GM18909 (cell line): ENCODE results near the gene LILRB4.
"Not testable (repeated sequence)": the region's sequence is repeated elsewhere in the genome, so short reads cannot be mapped to it uniquely, and the experiment has no call there.

Source experiments
- ATAC-seq: cut with Tn5 transposase; IDR thresholded peaks from one replicate; pipeline ENCODE4 v1.9.1; 2021; ENCODE audit warnings: mild to moderate bottlenecking; ENCODE audit not compliant: unreplicated experiment, poor library complexity

The LILRB4 gene

DNA sequence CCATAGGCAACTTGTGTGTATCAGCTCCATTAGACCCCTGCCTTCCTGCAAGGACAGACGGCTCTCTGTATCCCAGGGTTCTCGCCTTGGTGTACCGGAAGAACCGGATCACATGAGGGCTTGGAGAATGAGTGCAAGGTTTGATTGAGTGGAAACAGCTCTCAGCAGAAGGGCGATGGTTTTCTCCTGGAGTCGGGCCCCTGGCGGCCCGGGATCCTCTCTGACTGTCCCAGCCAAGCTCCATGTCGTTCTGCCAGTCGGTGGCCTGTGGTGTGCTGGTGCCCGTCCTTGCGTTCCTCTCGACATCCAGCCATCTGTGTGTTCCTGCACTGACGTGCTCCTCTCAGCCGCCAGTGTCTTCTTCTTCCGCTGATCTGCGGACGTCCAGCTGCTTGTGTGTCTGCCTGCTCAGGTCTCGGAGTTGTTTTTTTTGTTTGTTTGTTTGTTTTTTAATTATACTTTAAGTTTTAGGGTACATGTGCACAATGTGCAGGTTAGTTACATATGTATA lies 16.4 kb upstream of the LILRB4 start:
- ATAC-seq = no peak

DNA sequence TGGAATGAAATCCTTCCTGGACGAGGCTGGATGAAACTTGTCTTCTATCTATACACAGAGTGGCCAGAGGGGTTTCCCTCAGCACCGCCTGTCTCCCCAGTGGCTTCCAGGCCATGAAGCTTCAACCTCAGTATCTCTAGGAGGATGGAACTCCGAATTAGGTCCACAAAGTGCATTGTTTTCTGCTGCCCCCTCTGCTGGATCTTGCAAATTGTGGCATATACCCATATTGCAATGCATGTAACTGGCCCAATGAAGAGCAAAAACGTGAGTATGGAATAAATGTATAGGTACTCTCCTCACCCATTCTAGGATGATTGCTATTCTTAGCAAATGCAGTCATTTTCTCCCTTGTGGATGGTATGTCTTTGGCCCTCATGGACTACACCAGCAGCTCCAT lies 14.7 kb upstream of the LILRB4 start:
- no peak for ATAC-seq

DNA sequence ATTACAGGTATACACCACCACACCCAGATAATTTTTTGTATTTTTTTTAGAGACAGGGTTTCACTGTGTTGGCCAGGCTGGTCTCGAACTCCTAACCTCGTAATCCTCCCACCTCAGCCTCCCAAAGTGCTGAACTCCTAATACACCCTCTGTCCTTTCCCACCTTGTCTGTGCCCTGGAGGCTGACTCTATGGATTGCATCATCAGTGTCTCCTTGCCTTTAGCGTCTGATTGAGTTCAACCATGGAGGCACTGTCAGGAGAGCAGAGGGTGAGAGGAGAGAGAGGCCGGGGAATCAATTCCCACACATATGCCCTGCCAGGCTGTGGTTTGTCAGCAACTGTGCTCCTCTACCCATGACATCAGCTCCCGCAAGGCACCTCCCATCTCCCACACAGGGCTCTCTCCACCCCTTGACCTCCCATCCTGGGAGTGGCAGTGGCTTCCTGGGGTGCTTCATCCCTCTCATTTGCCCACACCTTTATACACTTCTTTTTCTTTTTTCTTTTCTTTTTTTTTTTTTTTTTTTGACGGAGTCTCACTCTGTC lies 12.6 kb upstream of the LILRB4 start:
- no peak for ATAC-seq

DNA sequence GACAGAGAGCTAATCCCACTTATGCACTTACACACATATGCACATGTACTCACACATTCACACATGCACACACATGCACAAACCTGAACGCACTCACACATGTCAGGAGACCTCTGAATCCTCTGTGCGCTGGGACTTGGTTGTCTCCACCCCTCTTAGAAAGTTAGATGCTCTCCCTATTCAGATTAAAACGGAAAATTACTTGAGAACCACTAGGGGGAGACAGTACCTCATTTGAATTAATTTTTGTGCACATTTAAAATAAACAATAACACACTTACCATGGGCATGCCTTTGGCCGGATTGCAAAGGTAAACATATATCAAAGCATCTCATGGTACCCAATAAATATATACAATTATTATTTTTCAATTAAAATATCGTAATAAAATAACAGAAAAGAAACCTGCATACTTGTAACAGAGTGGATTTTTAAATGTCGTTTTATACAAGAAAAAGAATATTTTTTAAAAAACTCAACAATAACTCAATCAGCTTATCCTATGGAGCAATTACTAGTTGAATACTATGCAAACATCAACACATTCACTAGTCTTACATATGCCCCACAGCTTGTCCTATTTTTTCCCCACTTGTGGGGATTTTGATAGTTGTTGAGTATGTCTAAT lies 9.5 kb upstream of the LILRB4 start:
- no peak for ATAC-seq

DNA sequence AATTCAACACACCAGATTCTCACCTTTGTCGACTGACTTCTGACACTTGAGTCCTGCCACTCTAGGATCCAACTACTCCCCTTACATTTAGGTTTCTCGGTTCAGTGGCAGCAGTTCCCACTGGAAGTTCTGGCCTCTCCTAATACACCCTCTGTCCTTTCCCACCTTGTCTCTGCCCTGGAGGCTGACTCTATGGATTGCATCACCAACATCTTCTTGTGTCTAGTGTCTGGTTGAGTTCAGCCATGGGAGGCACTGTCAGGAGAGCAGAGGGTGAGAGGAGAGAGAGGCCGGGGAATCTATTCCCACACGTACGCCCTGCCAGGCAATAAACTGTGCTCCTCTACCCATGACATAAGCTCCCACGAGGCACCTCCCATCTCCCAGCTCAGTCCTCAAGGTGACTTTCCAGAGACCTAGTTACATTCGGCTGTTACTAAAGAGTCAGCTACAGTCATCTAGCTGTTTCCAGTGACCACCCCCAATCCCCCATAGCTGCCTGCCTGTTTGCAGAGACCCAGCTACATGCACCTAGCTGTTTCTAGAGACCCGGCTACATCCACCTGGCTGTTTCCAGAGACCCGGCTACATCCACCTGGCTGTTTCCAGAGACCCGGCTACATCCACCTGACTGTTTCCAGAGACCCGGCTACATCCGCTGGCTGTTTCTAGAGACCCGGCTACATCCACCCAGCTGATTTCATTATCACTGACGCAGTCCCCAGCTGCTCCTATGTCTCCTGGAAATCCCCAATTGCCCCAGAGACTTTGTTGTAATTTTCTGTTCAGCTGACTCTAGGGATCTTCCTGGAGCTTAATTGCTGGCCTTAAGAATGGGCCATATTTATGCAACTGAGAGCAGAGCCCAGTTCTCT lies 8.1 kb upstream of the LILRB4 start:
- ATAC-seq = no peak

DNA sequence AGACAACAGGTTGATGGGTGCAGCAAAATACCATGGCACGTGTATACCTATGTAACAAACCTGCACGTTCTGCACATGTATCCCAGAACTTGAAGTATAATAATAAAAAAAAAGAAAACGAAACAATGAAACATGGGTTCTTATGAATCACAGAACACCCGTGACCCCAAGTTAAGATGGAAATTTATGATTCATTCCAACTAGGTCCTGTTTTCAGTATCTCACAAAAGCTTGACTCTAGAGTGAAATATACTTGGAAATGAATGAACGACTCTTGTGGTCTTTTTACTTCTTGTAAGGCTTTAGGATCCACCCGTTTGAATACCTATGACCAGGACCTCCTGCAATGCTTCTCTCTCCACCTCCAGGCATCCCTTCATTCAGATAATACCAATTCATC lies 3.5 kb upstream of the LILRB4 start:
- ATAC-seq = no peak

DNA sequence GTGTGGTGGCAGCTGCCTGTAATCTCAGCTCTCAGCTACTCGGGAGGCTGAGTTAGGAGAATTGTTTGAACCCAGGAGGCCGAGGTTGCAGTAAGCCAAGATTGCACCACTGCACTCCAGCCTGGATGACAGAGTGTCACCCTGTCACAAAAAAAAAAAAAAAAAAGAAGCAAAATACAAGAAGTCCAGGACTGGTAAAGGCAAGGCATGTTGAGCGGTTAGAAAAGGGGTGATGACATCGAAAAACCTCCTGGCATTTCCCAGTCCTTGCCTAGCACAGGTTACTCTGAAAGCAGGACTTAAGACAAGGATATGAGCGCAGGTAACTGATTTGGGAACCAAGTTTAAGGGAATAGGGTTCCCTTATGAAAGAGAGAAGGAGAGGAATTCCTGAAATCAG lies 2.5 kb upstream of the LILRB4 start:
- no peak for ATAC-seq

DNA sequence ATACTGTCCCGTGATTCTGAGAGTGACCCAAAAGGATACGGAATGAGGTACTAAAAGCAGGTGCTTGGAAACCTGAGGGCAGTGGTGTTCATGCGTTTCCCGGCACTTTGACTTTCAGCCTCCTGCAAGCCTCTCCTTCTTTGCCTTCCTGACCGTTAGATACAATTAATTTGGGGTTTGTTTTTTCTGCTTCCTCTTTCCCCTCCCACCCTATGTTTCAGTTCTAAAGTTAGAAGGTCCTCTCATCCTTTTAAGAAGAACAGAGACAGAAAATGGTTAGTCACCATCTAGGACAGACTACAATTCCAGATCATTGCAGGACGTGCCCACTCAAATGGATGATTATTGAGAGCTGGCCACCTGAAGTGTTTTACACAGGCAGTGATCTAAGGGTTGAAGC lies 1.8 kb upstream of the LILRB4 start:
- no peak for ATAC-seq

DNA sequence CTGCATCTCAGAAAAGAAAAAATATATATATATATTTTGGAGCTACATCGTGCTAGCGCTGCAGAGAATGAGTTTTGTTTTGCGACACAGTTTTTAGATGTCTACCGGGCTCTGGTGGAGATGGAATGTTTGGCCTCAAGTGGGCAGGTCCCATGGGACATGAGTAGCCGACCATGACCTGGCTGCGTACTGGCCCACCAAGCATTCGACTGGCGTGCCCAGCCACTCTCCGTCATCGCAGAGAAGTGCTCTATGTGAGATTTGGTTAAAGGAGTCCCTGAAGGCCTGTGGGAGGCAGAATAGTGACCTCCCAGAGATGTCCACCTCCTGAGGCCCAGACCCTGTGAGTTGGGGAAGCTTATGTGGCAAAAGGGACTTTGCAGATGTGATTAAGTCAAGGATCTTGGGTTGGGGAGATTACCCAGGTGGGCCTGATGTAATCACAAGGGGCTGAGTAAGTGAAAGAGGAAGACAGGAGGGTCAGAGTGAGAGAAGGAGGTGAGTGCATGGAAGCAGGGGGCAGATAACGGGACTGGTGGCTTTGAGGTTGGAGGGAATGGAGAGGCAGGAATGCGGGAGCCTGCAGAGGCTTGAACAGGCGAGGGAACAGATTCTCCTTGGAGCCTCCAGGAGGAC lies 821 bp upstream of the LILRB4 start:
- ATAC-seq = no peak

DNA sequence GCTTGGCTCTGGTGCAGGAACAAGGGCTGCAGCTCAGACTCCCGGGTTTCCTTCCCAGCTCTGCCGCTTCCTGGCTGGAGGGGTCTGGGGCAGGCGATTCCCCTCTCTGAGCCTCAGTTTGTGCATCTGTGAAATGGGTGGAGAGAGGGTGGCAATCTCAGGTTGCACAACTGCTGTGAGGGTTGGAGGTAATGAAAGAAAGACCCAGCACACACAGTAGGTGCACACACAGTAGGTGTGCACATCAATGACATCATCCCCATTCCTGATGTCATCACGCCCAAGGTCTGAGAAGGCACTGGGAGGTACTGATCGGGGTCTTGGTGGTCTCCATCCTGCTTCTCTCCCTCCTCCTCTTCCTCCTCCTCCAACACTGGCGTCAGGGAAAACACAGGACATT lies 2.7 kb downstream of the LILRB4 start:
- ATAC-seq = no peak

DNA sequence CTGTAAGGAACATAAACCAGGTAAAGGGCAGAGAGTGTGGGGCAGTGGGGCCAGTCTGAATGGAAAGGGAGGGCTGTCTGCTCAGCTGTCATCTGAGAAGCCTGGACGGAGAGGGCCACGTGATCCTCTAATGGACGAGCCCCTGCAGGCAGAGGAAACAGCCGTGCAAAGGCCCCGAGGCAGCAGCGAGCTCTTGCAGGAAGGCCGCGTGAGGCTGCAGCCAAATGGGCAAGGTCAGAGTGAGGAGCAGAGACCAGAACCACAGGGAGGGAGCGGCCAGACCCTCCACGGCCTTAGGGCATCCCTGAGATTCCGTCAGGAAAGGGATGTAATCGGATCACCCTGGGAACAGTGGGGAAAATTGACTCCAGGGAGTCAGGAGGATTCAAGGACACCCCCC lies 4.4 kb downstream of the LILRB4 start:
- no peak for ATAC-seq

DNA sequence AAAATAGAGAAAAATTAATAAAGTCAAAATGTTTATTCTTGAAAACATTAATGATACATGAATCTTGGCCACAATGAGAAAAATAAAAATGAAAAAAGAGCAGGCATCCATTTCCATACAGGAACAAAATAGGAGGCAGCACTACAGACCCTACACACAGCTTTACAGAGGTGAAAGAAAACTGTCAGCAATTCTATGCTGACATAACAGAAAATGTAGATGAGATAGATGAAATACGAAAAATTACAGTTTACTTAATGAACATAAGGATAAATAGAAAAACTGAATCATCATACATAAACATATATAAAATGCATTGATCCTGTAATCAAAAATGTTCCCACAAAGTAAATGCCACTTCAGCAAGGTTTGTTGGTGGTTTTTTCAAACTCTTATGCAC lies 5.6 kb downstream of the LILRB4 start:
- no peak for ATAC-seq

DNA sequence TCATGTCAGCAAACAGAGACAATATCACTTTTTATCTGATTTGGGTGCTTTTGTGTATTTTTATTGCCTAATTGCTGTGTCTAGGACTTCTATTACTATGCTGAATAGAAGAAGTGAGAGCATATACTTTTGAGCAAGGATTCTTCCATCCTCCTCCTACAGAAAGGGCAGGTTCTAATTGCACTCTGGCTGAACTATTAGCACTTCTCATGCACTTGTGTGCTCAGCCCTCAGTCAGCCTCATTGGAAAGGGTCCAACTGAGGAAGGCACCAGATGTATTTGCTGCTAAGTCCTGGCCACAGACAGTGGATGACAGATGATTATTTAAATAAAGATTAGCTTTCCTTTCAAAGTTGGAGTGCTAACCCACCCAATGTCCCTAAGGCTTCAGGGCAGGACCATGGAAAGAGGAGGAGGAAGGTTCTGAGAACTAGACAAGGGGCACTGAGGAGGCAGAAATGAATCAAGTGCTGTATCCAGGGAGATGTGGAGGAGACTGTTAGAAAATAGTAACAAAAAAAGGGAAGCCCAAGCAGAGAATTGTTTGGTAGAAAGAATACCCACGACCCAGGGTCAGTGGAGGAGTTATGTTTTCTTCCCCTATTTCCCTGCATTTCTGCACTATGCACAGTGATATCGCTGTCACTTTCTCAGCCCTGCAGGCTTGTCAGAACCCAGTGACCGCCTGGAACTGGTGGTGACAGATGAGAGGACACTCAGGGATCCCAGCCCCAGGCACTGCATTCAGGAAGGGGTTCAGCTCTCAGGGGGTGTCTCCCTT lies 8.0 kb downstream of the LILRB4 start:
- no peak for ATAC-seq

DNA sequence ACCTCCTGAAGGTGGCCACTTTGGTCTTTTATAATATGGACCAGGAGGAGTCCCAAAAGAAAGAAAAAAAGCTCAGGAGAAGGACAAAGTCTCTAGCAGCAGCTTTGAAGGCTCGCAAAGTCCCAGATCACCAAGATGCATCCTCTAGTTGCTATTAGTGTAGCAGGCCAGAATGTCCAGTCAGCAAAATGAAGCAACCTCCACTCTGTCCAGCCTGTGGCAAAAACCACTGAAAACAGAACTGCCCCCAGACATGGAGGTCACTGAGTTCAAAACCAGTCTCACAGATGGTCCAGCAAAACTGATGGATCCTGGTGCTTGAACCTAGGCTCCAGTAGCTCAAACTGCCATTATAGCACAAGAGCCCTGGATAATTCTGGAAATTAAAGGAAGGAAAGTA lies 10.4 kb downstream of the LILRB4 start:
- no peak for ATAC-seq

DNA sequence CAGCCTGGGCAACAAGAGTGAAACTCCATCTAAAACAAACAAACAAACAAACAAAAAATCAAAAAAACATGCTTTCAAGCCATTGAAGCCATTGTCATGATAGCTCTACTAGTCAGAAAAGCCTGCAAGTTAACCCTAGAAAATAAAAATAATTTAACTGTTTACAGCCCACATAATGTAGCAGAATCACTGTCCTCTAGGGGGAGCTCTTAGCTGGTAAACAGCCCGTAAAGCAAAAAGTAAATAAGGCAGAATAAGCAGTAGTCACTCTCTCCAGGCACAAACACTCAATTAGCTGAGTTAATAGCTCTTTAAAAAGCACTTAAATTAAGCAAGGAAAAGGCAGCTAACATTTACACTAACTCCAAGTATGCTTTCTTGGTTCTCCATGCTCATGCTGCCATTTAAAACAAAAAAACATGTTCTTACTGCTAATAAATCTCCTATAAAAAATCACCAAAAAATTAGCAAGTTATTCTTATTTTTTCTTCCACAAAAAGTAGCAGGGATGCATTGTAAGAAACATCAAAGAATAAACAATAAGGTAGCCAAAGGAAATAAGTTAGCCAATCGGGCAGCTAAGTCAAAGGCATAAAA lies 11.3 kb downstream of the LILRB4 start:
- no peak for ATAC-seq

DNA sequence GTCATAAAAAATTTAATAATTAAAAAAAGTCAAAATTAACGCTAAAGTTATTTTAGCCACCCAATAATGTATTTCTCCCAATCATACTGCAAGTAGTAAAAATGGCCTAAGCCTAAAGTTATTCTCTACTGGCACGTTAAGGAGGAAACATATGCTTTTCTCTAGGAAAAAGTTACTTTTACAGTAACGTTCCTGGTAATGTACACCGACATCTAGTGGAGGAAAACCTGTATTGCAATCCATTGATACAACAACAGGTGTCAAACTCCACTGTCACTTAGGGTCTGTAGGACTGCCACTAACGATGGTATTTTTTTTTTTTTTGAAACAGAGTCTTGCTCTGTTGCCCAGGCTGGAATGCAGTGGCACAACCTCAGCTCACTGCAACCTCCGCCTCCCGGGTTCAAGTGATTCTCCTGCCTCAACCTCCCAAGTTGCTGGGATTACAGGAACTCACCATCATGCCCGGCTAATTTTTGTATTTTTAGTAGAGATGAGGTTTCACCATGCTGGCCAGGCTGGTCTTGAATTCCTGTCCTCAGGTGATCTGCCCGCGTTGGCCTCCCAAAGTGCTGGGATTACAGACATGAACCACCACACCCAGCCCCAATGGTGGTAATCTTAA lies 13.5 kb downstream of the LILRB4 start:
- ATAC-seq = not testable (repeated sequence)

DNA sequence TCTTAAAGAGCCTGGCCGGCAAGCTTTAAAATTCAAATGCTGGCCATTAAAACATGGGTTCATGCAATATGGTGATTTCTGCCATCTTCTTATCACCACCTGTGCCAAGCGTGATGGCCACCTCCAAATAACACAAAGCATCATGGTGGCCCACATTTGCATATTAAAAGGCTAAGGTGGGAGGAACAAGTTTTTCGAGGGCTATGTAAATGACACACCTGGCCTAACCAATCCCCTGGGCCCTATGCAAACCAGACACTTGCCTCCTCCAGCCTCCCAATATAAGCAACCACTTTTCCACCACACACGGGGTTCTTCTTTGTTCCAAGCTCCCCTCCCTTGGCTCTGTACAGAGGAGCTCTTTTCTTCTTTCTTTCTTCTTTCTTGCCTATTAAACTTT lies 14.4 kb downstream of the LILRB4 start:
- no peak for ATAC-seq

DNA sequence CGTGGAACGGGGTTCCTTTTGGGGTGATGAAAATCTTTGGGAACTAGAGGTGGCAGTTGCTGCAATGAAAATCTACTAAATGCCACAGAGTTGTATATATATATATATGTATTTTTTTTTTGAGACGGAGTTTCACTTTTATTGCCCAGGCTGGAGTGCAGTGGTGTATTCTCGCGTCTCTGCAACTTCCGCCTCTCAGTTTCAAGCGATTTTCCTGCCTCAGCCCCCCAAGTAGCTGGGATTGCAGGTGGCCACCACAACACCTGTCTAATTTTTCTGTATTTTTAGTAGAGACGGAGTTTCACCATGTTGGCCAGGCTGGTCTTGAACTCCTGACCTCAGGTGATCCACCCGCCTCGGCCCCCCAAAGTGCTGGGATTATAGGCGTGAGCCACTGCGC lies 18.8 kb downstream of the LILRB4 start:
- ATAC-seq = not testable (repeated sequence)

DNA sequence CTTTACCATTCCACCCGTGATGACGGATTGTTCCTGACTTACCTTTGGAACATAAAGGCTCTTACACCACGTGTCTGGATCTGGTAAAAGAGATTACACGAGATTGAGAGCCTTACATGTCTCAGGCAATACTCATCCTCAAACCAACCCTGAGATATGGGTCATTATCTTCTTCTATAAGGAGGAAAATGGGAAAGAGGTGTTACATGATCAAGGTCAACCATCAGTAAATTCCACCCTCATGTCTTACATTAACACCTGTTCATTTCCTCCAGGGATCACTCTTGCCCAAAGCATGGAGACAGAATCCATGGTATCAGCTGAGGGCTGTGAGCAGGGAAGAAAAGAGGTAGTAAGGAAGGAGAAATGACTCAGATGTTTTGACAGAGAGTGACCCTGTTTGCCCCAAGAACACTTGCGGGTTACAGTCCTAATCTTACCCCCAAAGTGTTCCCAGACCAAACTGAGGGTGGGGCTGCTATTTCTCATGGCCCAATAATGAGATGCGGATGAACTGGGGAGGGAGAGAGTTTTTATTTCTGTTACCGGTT lies 19.6 kb downstream of the LILRB4 start:
- no peak for ATAC-seq
